K562 (cell line): ENCODE measurements around the gene RIPOR1. TPM values are rescaled to one million over a fixed set of nuclear protein-coding genes. Genes with fewer than 3 reads are reported as not detected.
A peak's percentile ranks its signal among the peaks of the same experiment; 100 is the strongest.

Source experiments
- CEBPZ ChIP-seq: fragments of 150-350 bp; IDR thresholded peaks from 2 replicates; pipeline ENCODE4 v1.6.1; 2014; ENCODE audit warnings: low read depth, mild to moderate bottlenecking, low read length, borderline replicate concordance
- E2F5 ChIP-seq: sonication (generic); formaldehyde crosslinking; IDR thresholded peaks from 2 replicates; pipeline ENCODE4 v1.8.0; 2022; ENCODE audit warnings: mild to moderate bottlenecking, missing genetic modification reagents
- FOXA3 ChIP-seq, 2 experiments: fragments of 450-650 bp in 1 of 2; sonication (generic) in 1 of 2; formaldehyde crosslinking; IDR thresholded peaks in 1 of 2; conservative IDR thresholded peaks in 1 of 2; 2 replicates each; pipeline versions ENCODE4 v1.4.0 to v1.8.0; 2020 to 2022; ENCODE audit warnings: mild to moderate bottlenecking in 2 of 2, missing genetic modification reagents in 1 of 2
- FOXK1 ChIP-seq: sonication (generic); formaldehyde crosslinking; IDR thresholded peaks from 2 replicates; pipeline ENCODE4 v1.8.0; 2022; ENCODE audit warnings: missing genetic modification reagents, mild to moderate bottlenecking, borderline replicate concordance
- LEF1 ChIP-seq: fragments of 450-650 bp; IDR thresholded peaks from 2 replicates; pipeline ENCODE4 v1.6.1; 2016; ENCODE audit warnings: mild to moderate bottlenecking
- MEIS2 ChIP-seq: fragments of 450-650 bp; IDR thresholded peaks from 2 replicates; pipeline ENCODE4 v1.6.1; 2014; ENCODE audit warnings: mild to moderate bottlenecking; ENCODE audit not compliant: partially characterized antibody
- MXD1 ChIP-seq: fragments of 250-450 bp; sonication (Bioruptor Pico); IDR thresholded peaks from 2 replicates; pipeline ENCODE4 v1.8.0; 2021; ENCODE audit warnings: borderline replicate concordance, mild to moderate bottlenecking, moderate library complexity; ENCODE audit not compliant: poor library complexity, severe bottlenecking
- NR2C1 ChIP-seq, 2 experiments: fragments of 450-650 bp; IDR thresholded peaks; 2 replicates each; pipeline ENCODE4 v1.6.1; 2017; ENCODE audit warnings: mild to moderate bottlenecking in 2 of 2, antibody characterized with exemption in 1 of 2, inconsistent platforms in 1 of 2, missing compliant biosample characterization in 1 of 2, missing genetic modification characterization in 1 of 2
- RBM39 ChIP-seq: fragments of 200-400 bp; formaldehyde crosslinking; optimal IDR thresholded peaks from 2 replicates; pipeline ENCODE3; 2018; ENCODE audit warnings: low read depth, low read length
- SMARCA4 ChIP-seq: fragments of 450-650 bp; IDR thresholded peaks from 2 replicates; pipeline ENCODE4 v1.6.1; 2016
- ZFX ChIP-seq: sonication (generic); formaldehyde crosslinking; IDR thresholded peaks from 2 replicates; pipeline ENCODE4 v1.8.0; 2022; ENCODE audit warnings: mild to moderate bottlenecking, missing genetic modification reagents, moderate library complexity
- ZNF121 ChIP-seq: sonication (generic); formaldehyde crosslinking; conservative IDR thresholded peaks from 2 replicates; pipeline ENCODE4 v1.8.0; 2022; ENCODE audit warnings: missing genetic modification reagents
- ZNF146 ChIP-seq: IDR thresholded peaks from one replicate; pipeline ENCODE4 v1.6.1; 2018; ENCODE audit warnings: missing compliant biosample characterization; ENCODE audit not compliant: unreplicated experiment
- polyA plus RNA-seq, 8 experiments: library from polyadenylated mRNA; depleted of rRNA in 4 of 8; stranded (reverse) in 5 of 8; unstranded in 3 of 8; fragments of >200 nt; fragmentation: Nextera tagmentation in 2 of 8; fragmentation: Illumina TruSeq in 1 of 8; extraction: Ambion mirVana in 2 of 8; extraction: Trizol in 1 of 8; gene quantifications; 2 replicates each; pipeline versions ENCODE4 v1.2.1 to v1.2.3, GENCODE V29; 2011 to 2014; ENCODE audit warnings: inconsistent platforms in 1 of 8, missing spikeins in 1 of 8
- total RNA-seq, 7 experiments: library from RNA; depleted of rRNA in 6 of 7; stranded (reverse); fragments of >200 nt in 6 of 7; fragmentation: Illumina TruSeq in 2 of 7; extraction: Trizol in 2 of 7; gene quantifications; 2 replicates each; pipeline versions ENCODE4 v1.2.1 to v1.2.3, GENCODE V29; 2011 to 2021; ENCODE audit warnings: low replicate concordance in 1 of 7
- TF ChIP-seq, protein P1 (sequence below), 2 experiments: fragments of 450-650 bp; conservative IDR thresholded peaks; 2 replicates each; pipeline ENCODE4 v1.6.1; 2017; ENCODE audit warnings: mild to moderate bottlenecking in 2 of 2, moderate library complexity in 2 of 2

RIPOR1 gene
- total and polyA plus RNA-seq, 9 of the 15 experiments (the other 6 are each of a cell fraction or from before 2014, with no cell fraction given) = 0.36 to 31.1 (median 3.0) TPM

GRCh38 chr16:67563708-67564468 is 35.3 kb downstream of the RIPOR1 start (continued):
- TF ChIP-seq ZNF146 (CRISPR knock-in tag) (no peak), MEIS2 (no peak), ZFX (no peak), LEF1 (0 out of 2 replicates have a peak, but pooled peaks have one; percentile 6), NR2C1 (IDR thresholded peaks at IDR 0.05) (no peak), NR2C1 (tag; IDR thresholded peaks at IDR 0.05) (no peak), CEBPZ (no peak), FOXK1 (CRISPR knock-in tag) (no peak), FOXA3 (CRISPR knock-in tag; conservative IDR thresholded peaks at IDR 0.05 in 1 of 2, IDR thresholded peaks at IDR 0.05 in 1 of 2) (0 out of 4 replicates have a peak, but pooled peaks of 1 of the 2 experiments have one; percentile 38), MXD1 (CRISPR knock-in tag) (no peak), SMARCA4 (no peak), RBM39 (no peak), ZNF121 (CRISPR knock-in tag) (no peak), E2F5 (CRISPR knock-in tag) (no peak)
- TF ChIP-seq, protein P1, sequence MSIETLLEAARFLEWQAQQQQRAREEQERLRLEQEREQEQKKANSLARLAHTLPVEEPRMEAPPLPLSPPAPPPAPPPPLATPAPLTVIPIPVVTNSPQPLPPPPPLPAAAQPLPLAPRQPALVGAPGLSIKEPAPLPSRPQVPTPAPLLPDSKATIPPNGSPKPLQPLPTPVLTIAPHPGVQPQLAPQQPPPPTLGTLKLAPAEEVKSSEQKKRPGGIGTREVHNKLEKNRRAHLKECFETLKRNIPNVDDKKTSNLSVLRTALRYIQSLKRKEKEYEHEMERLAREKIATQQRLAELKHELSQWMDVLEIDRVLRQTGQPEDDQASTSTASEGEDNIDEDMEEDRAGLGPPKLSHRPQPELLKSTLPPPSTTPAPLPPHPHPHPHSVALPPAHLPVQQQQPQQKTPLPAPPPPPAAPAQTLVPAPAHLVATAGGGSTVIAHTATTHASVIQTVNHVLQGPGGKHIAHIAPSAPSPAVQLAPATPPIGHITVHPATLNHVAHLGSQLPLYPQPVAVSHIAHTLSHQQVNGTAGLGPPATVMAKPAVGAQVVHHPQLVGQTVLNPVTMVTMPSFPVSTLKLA (conservative IDR thresholded peaks at IDR 0.05) = 0 out of 4 replicates have a peak, but pooled peaks of 1 of the 2 experiments have one; percentile 19
